Measurements from ENCODE around the gene GALNT7. TPM values are rescaled to one million over a fixed set of nuclear protein-coding genes. Genes with fewer than 3 reads are reported as not detected.

The GALNT7 gene
- total and polyA plus RNA-seq, 2 of the 13 experiments (the other 11 are each of a cell fraction or from before 2014, with no cell fraction given), result 0.08 to 0.13 TPM

- H4K20me1 ChIP-seq (ENCODE audit: insufficient read depth, low read length), result no peaks in the 10 kb centered on the region
- H3K79me2 ChIP-seq (ENCODE audit: insufficient read depth, low read length), result no peaks in the 10 kb centered on the region
- no peak overlapping the region for H3K4me2 ChIP-seq (ENCODE audit: low read depth, low read length)
- ChIA-PET CTCF (ENCODE audit: low intra/inter-chr PET ratio, low total read pairs) (no interaction called here), POLR2A (interaction anchor here (1.6 kb wide), 1 partner anchor 9 kb away, joined by 5 read pairs; the partner anchor contains the start of gene HMGB2)
- DNase-seq (ENCODE audit: low spot score) (no peak), FAIRE-seq (no peak), ATAC-seq (no peak)
- intact Hi-C loops (cut with micrococcal nuclease; ENCODE audit: unreplicated experiment), result no loop called here
- peaks cover 0 to under 1% of the 10 kb centered on the region in 2 experiments; a peak in 1 of 5 replicates for H3K36me3 ChIP-seq (replicated peaks in 1 of 2; ENCODE audit: control insufficient read depth in 1 of 2, insufficient read depth in 2 of 2, low read length in 2 of 2)
- no peaks in the 10 kb centered on the region for H3K4me1 ChIP-seq (ENCODE audit: insufficient read depth, low read length)
- H3K27me3 ChIP-seq (ENCODE audit: control insufficient read depth in 1 of 2, insufficient read depth in 2 of 2, low read length in 2 of 2), result no peaks in the 10 kb centered on the region
- in situ Hi-C loops (cut with HindIII; ENCODE audit: extremely low pct_ligation_motif_present, low pct_unique_long_range_greater_than_20kb), result no loop called here
- TF ChIP-seq ZNF772 (CRISPR knock-in tag; IDR thresholded peaks at IDR 0.05) (no peak), MAFK (conservative IDR thresholded peaks at IDR 0.05 in 1 of 2, IDR thresholded peaks at IDR 0.05 in 1 of 2; ENCODE audit: low read length in 2 of 2) (peak in 1 of 2 experiments; percentile 40; a peak in 2 of 4 replicates)
- BruUV-seq (replicated peaks), result no TSS peak
- H3K9me3 ChIP-seq (ENCODE audit: low read length), result no peaks in the 10 kb centered on the region
- no peak overlapping the region for H2AFZ ChIP-seq (ENCODE audit: low read length)
- H3K4me3 ChIP-seq (replicated peaks in 1 of 3; ENCODE audit: insufficient read depth in 1 of 3, low read depth in 2 of 3, low read length in 3 of 3), result no peak overlapping the region
- H3K27ac ChIP-seq (ENCODE audit: extremely low read length, insufficient read depth, low read length), result no peak overlapping the region
- no peak overlapping the region for H3K9ac ChIP-seq (ENCODE audit: insufficient read depth, low read depth, low read length)
- 95% methylated on average over 5 of the region's 5 CpGs for WGBS (ENCODE audit: low lambda C conversion rate)
Measured at GRCh38 chr4:173325007-173325736, 156.6 kb downstream of the GALNT7 start.

- no peaks in the 10 kb centered on the region for H3K9me3 ChIP-seq (ENCODE audit: low read length)
- peaks cover 18% of the 10 kb centered on the region for H3K79me2 ChIP-seq (ENCODE audit: insufficient read depth, low read length)
- ATAC-seq (peak; percentile 30), DNase-seq (ENCODE audit: low spot score) (no peak), FAIRE-seq (no peak)
- H2AFZ ChIP-seq (ENCODE audit: low read length), result no peak overlapping the region
- in situ Hi-C loops (cut with HindIII; ENCODE audit: extremely low pct_ligation_motif_present, low pct_unique_long_range_greater_than_20kb) (no loop called here), intact Hi-C loops (cut with micrococcal nuclease; ENCODE audit: unreplicated experiment) (no loop called here)
- H3K27ac ChIP-seq (ENCODE audit: extremely low read length, insufficient read depth, low read length), result no peak overlapping the region
- ChIA-PET POLR2A (no interaction called here), CTCF (ENCODE audit: low intra/inter-chr PET ratio, low total read pairs) (no interaction called here)
- H3K27me3 ChIP-seq (ENCODE audit: control insufficient read depth in 1 of 2, insufficient read depth in 2 of 2, low read length in 2 of 2), result no peaks in the 10 kb centered on the region
- H3K36me3 ChIP-seq (replicated peaks in 1 of 2; ENCODE audit: control insufficient read depth in 1 of 2, insufficient read depth in 2 of 2, low read length in 2 of 2), result peaks cover 0 to 13% of the 10 kb centered on the region in 2 experiments; a peak in 2 of 5 replicates
- peaks cover 3% of the 10 kb centered on the region; the same call in 1 of the 2 replicates for H4K20me1 ChIP-seq (ENCODE audit: insufficient read depth, low read length)
- H3K4me2 ChIP-seq (ENCODE audit: low read depth, low read length), result no peak overlapping the region
- peaks cover 12% of the 10 kb centered on the region for H3K4me1 ChIP-seq (ENCODE audit: insufficient read depth, low read length)
- 99% methylated on average over 5 of the region's 5 CpGs for WGBS (ENCODE audit: low lambda C conversion rate)
- no peak overlapping the region for H3K4me3 ChIP-seq (replicated peaks in 1 of 3; ENCODE audit: insufficient read depth in 1 of 3, low read depth in 2 of 3, low read length in 3 of 3)
- no TSS peak for BruUV-seq (replicated peaks)
- no peak overlapping the region for H3K9ac ChIP-seq (ENCODE audit: insufficient read depth, low read depth, low read length)
- TF ChIP-seq KIAA2018 (CRISPR knock-in tag; IDR thresholded peaks at IDR 0.05; ENCODE audit: borderline replicate concordance), result no peak
- TF ChIP-seq ZNF20 (CRISPR knock-in tag; IDR thresholded peaks at IDR 0.05), result no peak
- TF ChIP-seq ZFAT (CRISPR knock-in tag; conservative IDR thresholded peaks at IDR 0.05), result no peak
- no peak for TF ChIP-seq SUZ12 (IDR thresholded peaks at IDR 0.05; ENCODE audit: low read depth, low read length)
- no peak for TF ChIP-seq SMAD1 (CRISPR knock-in tag; IDR thresholded peaks at IDR 0.05; ENCODE audit: borderline replicate concordance, low read depth)
- TF ChIP-seq MTA3 (CRISPR knock-in tag; IDR thresholded peaks at IDR 0.05), result no peak
- no peak for TF ChIP-seq ESRRA (CRISPR knock-in tag; IDR thresholded peaks at IDR 0.05; ENCODE audit: low read depth)
Measured at GRCh38 chr4:173328236-173328901, 159.8 kb downstream of the GALNT7 start.

All from HepG2 (cell line).